ENCODE measurements around the gene KMT5C. TPM values are rescaled to one million over a fixed set of nuclear protein-coding genes. Genes with fewer than 3 reads are reported as not detected.

Gene KMT5C
- total and polyA plus RNA-seq, 12 donors, result 4.0 to 12.4 (median 6.9) TPM

DNA sequence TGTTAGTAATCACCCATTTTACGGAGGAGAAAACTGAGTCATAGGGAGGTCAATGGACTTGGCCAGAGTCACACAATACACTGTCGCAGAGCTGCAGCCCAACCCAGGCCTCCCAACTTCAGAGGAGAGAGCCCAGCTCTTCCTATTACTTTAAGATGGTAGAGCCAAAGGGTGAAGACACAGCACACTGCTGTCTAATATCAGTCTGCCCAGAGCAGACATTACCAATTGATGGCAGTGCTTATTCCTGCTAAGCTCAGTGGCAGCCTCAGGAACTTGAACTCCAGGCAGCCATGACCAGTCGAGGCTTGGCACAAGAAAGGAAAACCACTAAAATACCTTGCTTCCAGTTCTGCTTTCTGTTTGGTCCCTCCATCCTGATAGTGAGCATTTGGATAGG is 33.0 kb upstream of the KMT5C start:
- 83 to 90% methylated on average over 3 of the region's 3 CpGs for WGBS, 2 donors
- TF ChIP-seq, protein P1, sequence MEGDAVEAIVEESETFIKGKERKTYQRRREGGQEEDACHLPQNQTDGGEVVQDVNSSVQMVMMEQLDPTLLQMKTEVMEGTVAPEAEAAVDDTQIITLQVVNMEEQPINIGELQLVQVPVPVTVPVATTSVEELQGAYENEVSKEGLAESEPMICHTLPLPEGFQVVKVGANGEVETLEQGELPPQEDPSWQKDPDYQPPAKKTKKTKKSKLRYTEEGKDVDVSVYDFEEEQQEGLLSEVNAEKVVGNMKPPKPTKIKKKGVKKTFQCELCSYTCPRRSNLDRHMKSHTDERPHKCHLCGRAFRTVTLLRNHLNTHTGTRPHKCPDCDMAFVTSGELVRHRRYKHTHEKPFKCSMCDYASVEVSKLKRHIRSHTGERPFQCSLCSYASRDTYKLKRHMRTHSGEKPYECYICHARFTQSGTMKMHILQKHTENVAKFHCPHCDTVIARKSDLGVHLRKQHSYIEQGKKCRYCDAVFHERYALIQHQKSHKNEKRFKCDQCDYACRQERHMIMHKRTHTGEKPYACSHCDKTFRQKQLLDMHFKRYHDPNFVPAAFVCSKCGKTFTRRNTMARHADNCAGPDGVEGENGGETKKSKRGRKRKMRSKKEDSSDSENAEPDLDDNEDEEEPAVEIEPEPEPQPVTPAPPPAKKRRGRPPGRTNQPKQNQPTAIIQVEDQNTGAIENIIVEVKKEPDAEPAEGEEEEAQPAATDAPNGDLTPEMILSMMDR (IDR thresholded peaks at IDR 0.05), result no peak
- no peaks in the 10 kb centered on the region for H3K27me3 ChIP-seq
- intact Hi-C loops (cut with DNase I), result loop anchor here in 4 of 10 donors (5.0 to 10.0 kb wide), 3 partner anchors 66 to 108 kb away; partner anchors contain the start of genes RPL28 (in 2 of the 4), TMEM238 (in 2 of the 4) and IL11 (in 1 of the 4)
- ATAC-seq, result no peak
- DNase-seq, result no peak
- H3K27ac ChIP-seq, result no peak overlapping the region
- no peak overlapping the region for H3K4me3 ChIP-seq
- H3K9me3 ChIP-seq, result peaks cover 0 to 6% (median 0%) of the 10 kb centered on the region in 11 donors
- peaks cover 0 to 4% (median 0%) of the 10 kb centered on the region in 9 donors for H3K4me1 ChIP-seq
- peaks cover 0 to 52% (median 0%) of the 10 kb centered on the region in 9 donors for H3K36me3 ChIP-seq

DNA sequence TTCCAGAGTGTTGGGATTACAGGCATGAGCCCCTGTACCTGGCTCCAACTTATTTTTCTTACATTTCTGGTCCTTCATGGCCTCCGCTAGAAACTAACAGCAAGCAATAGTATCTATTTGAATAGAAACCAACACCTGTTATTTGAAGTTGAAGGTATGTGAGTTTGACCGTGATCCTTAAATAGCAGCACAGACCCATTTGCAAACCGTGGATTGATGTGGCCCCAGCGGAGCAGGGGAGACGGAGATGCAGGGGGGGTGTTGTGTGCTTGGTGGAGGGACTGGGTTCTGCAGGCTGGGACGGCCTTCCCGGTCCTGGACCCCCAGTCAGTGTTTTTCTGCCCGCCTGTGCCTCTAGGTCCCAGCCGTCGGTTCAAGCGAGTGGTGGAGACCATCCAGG is 31.4 kb upstream of the KMT5C start:
- TF ChIP-seq, protein P1 (IDR thresholded peaks at IDR 0.05), result no peak
- H3K4me1 ChIP-seq, result no peaks in the 10 kb centered on the region
- ATAC-seq (no peak), DNase-seq (no peak)
- no peak overlapping the region for H3K27ac ChIP-seq
- H3K36me3 ChIP-seq, result peaks cover 0 to 44% (median 0%) of the 10 kb centered on the region in 9 donors
- 96 to 97% methylated on average over 11 of the region's 11 CpGs for WGBS, 2 donors
- intact Hi-C loops (cut with DNase I), result loop anchor here in 4 of 10 donors (5.0 to 10.0 kb wide), 3 partner anchors 64 to 107 kb away; partner anchors contain the start of genes RPL28 (in 2 of the 4), TMEM238 (in 2 of the 4) and IL11 (in 1 of the 4)
- H3K9me3 ChIP-seq, result peaks cover 0 to 6% (median 0%) of the 10 kb centered on the region in 11 donors
- no peaks in the 10 kb centered on the region for H3K27me3 ChIP-seq
- no peak overlapping the region for H3K4me3 ChIP-seq

DNA sequence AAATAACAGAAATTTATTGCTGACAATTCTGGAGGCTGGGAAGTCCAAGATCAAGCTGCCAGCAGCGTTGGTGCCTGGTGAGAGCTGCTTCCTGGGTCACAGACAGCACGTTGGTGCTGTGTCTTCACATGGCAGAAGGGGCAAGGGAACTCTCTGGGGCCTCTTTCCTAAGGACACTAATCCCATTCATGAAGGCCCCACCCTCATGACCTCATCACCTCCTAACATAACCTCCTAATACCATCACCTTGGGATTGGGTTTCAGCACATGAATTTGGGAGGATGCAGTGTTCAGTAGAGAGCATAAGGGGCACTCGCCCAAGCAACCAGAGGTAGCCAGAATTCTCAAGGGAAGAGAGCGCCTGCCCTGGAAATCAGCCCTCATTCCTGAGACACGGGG is 30.2 kb upstream of the KMT5C start:
- DNase-seq (no peak), ATAC-seq (no peak)
- H3K27ac ChIP-seq, result no peak overlapping the region
- WGBS, 2 donors, result 90 to 92% methylated on average over 5 of the region's 5 CpGs
- H3K27me3 ChIP-seq, result no peaks in the 10 kb centered on the region
- H3K36me3 ChIP-seq, result peaks cover 0 to 35% (median 0%) of the 10 kb centered on the region in 9 donors
- TF ChIP-seq, protein P1 (IDR thresholded peaks at IDR 0.05), result no peak
- peaks cover 0 to 6% (median 0%) of the 10 kb centered on the region in 11 donors for H3K9me3 ChIP-seq
- no peak overlapping the region for H3K4me3 ChIP-seq
- intact Hi-C loops (cut with DNase I), result loop anchor here in 4 of 10 donors (5.0 to 10.0 kb wide), 3 partner anchors 63 to 105 kb away; partner anchors contain the start of genes RPL28 (in 2 of the 4), TMEM238 (in 2 of the 4) and IL11 (in 1 of the 4)
- no peaks in the 10 kb centered on the region for H3K4me1 ChIP-seq

DNA sequence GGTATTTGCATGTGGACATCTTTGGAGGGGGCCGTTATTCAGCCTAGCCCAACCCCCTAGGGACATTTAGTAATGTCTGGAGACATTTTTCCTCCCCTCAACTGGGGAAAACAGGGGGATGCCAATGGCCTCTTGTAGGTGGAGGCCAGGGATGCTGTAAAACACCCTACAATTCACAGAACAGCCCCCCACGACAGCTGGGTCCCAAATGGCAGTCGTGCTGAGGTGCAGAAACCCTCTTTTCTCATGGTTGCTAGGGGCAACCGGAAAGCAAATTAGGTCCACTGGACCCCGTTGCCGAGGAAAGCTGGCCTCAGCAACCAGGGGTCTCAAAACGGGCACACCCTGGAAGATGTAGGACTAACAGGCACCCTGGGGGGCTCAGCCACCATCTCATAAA is 29.2 kb upstream of the KMT5C start:
- WGBS, 2 donors, result 74 to 84% methylated on average over 7 of the region's 7 CpGs
- Histone ChIP-seq H3K4me1 (no peaks in the 10 kb centered on the region), H3K4me3 (no peak overlapping the region), H3K27me3 (no peaks in the 10 kb centered on the region), H3K36me3 (peaks cover 0 to 35% (median 0%) of the 10 kb centered on the region in 9 donors), H3K9me3 (peaks cover 0 to 6% (median 0%) of the 10 kb centered on the region in 11 donors), H3K27ac (no peak overlapping the region)
- ATAC-seq (no peak), DNase-seq (no peak)
- intact Hi-C loops (cut with DNase I), result no loop called here
- TF ChIP-seq, protein P1 (IDR thresholded peaks at IDR 0.05), result no peak

Measured in heart right ventricle (tissue), 16 donors.